ENCODE data around the gene LRP5.

LRP5 gene

DNA sequence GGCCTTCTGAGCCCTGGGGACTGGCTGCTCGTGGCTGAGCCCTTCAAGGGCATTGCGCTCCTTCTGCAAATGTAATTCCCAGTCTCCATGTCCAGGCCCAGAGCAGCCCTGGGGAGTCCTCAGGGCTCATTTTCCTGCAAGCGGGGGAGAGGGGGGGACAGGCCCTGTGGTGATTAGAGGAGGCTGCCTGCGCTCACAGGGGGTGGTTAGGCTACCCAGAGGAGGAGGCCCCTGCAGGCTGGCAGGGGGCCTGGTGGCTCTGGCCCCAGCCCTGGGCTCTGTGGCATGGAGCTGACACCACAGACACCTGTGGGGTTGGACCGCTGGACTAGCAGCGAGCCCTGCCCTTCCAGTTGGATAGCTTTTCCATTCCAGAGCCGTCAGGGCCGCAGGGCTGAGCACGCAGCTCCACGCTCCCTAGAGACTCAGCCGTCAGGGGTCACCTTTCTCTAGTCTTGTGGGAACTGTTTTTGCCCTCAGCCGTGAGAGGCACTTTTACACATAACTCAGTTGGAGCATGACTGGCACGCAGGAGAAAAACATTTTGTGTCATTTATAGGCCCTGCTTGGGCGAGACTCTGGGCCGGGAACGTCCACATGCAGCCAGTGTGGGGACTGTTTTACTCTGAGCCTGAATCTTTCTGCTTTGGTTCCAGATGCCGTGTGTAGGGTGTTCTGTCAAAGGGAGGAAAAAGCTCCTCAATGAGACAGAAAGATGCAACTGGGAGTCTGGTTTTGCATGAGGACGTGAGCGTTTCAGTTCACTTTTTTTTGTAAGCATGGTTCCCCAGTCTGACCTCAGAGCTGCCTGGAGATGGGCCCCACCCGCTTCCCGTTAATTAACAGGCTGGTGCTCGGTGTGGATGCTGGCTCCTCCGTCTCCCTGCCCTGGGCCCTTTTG lies 58.1 kb downstream of the LRP5 start:
- DNase-seq (ENCODE audit: low spot score), result no peak
- no peak for FAIRE-seq

DNA sequence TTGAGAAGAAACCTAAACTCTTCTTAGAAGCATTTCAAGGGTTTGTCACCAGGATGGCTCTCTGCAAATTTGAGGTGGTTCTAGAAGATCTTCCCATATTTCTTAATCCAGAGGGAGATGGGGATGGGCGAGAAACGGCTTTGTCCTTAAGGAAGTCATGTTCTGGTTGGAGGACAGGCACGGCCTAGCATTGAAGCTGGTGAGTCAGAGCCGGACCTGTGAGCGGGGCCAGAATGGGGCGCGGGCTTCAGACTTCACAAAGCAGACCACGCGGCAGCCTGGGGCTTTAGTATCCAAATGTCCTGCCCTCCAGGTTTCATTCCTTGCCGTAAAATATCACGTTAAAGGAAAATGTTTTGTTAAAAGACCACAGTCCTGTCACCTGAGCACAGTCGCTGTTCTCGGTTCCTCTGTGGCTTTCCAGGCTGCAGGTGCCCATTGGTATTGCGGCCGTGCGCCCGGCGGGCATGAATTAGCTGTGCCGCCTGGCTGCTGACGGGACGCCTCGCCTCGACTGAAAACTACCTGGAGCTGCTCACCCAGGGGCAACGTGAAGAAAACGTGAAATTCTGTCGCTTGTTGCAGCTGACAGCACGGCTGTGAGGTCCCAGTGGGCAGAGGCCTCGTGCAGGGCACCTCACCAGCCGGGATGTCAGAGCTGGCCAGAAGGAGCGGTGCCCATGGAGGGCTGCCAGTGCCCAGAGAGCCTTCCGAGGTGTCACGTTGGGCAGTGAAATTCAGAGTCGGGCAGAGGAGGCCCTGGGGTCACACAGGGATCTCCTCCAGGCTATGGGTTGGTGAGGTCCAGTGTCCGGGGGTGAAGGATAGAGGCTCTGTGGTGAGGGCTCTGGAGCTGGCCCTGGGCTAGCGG lies 59.0 kb downstream of the LRP5 start:
- no peak for FAIRE-seq
- no peak for DNase-seq (ENCODE audit: low spot score)

DNA sequence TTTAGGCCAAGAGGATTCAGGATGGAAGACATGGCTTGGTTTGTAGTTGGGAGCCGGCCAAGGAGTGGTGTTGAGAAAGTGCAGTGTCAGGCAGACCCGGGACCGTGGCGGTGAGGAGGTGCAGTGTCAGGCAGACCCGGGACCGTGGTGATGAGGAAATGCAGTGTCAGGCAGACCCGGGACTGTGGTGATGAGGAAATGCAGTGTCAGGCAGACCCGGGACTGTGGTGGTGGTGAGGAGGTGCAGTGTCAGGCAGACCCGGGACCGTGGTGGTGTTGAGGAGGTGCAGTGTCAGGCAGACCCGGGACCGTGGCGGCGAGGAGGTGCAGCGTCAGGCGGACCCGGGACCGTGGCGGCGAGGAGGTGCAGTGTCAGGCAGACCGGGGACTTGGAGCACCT lies 59.7 kb downstream of the LRP5 start:
- FAIRE-seq, result peak; percentile 74
- no peak for DNase-seq (ENCODE audit: low spot score)

DNA sequence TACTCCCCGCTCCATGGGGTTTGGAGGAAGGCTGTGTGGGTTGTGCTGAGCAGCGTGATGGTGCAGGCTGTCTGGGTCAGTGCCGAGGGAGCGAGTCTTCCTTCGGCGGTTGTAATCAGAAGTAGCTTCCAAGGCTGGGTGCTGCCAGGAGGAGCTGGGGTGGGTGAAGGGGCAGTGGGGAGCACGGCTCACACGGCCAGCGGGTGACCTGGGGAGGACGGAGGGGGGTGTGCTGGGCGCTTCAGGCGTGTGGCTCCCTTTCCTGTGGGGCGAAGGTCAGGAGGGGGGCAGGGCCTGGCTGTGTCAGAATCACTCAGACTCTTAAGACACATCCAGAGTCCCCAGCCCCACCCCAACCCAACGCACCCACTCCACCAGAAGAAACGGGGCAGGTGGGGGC lies 60.2 kb downstream of the LRP5 start:
- peak; percentile 48 for FAIRE-seq
- no peak for DNase-seq (ENCODE audit: low spot score)

DNA sequence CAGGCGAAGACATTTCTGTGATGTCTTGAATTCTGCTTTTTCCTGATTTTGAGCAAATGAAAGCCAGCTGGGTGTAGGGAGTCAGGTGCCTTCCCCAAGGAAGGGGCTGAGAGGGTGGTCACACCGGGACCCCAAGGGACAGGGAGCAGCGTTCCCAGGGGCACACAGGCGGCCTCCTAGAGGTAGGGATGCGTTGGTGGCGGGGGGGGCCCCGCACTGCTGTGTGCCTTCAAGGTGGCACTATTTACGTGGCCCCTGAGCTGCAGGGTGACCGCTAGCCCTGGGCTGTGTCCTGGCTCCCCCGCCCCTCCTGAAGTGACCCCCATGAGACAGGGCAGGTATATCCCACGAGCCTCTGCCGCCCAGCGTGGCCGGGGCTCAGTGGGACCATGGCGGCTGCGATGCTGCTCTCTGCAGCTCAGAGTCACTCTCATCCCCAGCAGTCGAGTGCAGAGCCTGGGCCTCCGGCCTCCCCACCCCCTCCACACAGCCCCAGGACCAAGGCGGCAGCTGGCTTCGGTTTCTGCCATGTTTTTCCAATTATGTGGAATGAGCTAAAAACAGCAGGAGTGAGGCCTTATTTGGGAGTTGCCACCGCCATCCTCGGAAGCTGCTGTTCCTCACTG lies 60.9 kb downstream of the LRP5 start:
- no peak for FAIRE-seq

DNA sequence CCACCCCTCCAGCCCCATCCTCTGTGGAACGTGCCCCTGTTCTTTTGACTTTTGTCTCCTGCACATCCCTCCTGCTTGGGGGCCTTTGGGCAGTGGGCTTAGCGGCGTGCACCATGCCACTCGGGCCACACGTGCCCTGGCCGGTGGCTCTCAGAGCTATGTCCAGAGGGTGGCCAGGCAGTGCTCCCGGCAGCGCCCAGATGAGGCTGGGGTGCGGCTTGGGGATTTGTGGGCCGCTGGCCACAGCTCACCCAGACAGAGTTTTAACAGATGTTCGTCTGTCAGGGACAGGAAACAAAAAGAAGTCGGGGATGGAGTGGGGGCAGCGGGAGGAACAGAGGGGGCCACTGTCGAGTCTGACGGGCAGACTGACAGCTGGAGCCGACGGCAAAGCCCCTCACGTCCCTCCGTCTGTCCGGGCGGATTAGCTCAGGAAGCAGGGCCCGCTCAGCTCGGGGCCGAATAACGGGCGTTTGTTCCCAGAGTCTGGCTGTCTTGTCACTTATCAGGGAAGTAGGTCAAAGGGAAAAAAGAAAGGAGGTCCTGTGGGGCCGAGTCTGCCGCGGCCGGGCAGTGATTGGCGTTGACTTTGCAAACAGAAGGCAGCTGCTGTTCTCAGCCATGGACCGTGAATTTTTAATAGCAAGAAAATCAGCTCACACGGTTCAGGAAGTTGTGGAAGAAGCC lies 61.6 kb downstream of the LRP5 start:
- DNase-seq (ENCODE audit: low spot score) (no peak), FAIRE-seq (no peak)

More for the DNA sequence above, 60.9 kb downstream of the LRP5 start:
- no peak for DNase-seq (ENCODE audit: low spot score)

DNA sequence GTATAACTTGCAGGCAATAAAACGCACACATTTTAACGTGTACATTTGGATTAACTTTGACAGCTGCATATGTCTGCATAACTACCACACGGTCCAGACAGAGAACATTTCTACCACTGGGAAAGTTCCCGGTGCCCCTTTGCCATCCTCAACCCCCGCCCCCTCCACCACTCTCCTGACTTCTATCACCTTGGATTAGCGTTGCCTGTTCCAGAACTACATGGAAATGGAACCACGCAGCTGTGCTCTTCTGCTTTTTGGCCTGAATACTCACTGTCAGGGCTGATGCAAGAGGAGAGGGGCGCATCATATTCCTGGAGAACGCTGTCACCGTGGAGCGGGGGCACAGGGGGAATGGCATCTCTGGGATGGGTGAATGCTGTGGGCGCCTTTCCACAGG lies 62.1 kb downstream of the LRP5 start:
- DNase-seq (ENCODE audit: low spot score) (no peak), FAIRE-seq (no peak)

DNA sequence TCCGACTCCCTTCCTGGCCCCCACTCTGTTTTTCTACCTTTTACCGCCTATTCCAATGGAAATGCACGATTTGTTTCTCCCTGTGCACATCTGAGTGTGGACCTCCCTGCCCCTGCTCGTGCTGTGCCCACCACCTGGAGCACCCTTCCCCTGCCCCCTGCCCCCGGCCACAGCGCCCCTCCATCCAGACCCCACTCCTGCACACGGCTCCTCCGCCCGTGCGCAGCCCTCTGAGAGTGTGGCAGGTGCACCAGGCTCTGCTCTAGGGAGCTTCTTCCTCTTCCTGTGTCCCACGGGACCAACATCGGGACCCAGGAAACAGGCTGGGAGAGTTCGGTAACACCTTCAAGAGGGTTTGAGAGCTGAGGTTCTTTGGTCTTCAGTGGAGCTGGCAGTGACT lies 62.9 kb downstream of the LRP5 start:
- DNase-seq (ENCODE audit: low spot score) (no peak), FAIRE-seq (no peak)

DNA sequence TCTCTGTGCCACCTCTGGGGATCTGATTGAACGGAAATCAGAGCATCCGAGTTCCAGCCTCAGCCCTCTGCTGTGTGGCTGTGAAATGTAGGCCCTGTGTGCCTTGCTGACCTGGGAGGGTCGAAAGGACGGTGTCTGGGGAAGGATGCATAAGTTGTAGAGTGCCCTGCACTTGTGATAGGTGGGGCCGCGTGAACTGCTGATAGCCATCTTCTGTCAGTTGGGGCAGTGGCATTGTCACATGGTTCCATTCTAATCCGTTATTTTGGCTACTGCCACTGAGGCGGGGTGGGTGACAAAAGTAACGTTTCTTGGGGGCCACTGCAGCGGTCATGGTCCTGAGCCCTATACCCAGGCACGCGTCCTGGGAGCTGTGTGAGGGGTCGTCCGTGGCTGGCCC lies 63.4 kb downstream of the LRP5 start:
- DNase-seq (ENCODE audit: low spot score) (no peak), FAIRE-seq (no peak)

DNA sequence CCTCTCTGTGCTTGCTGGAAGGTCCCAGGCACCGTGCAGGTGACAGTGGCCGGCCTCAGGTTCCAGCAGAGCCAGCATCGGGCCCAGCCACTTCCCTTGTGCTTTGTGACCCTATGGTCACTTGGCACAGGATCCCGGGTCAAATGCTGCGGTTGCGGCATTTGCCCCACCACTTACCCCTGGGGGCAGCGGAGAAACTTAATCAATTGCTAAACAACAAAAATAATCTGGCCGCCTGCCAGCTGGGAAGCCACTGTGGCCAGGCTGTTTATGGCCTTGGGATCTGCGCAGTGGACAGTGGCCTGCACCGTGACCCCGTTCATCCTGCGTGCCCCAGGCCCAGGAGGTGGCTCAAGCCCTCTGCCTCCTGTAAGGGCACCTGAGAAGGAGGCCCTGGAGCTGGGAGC lies 65.0 kb downstream of the LRP5 start:
- DNase-seq (ENCODE audit: low spot score) (no peak), FAIRE-seq (no peak)

DNA sequence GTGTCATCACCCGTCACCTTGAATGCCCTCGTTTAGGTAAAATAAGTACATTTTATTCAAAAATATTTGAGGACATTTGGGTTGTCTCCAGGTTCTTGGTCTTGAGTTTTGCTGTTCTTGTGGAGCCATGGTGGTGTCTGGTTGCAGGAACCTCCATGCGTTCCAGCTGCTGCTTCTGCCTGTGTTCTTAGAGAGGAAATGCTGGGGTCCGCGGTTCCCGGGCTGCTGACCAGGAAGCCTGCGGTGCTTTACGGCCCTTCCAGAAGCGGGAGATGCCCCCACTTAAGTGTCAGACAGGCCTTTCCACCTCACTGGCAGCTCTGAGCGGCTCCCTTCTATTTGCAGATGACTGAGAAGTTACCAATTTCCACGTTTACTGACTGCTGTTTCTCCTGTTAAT lies 66.8 kb downstream of the LRP5 start:
- FAIRE-seq, result no peak
- no peak for DNase-seq (ENCODE audit: low spot score)

DNA sequence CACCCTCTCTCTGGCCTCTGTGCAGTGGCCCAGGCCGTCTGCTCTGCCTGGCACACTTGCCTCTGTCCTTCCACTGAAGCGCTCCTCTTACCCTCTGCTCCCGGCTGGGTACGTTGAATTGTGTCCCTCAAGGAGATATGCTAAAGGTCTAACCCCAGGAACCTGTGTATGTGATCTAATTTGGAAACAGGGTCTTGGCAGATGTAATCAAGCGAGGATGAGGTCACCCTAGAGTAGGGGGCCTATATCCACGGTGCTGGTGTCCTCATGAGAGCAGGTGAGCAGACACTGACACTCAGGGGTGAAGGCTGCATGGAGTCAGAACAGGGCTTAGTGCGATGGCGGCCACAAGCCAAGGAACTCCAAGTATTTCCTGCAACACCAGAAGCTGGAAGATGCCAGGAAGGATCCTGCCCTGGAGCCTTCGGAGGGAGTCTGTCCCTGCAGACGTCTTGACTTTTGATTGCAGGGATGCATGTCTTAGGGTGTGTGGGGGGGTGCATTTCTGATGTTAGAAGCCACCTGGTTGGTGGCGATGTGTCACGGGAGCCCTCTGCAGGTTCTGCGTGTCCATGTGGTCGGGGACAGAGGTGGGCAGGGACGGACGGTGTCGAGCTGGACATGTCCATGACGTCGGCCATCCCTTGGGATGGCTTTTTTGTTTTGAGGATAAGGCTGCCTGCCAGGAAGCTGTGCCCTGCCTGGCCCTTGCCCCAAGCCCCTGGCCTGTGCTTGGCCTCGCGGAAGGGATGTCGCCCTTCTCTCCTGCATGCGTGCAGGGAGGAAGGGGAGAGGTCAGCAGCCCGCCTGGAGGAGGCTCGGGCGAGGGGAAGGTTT lies 68.6 kb downstream of the LRP5 start:
- FAIRE-seq (no peak), DNase-seq (ENCODE audit: low spot score) (no peak)

DNA sequence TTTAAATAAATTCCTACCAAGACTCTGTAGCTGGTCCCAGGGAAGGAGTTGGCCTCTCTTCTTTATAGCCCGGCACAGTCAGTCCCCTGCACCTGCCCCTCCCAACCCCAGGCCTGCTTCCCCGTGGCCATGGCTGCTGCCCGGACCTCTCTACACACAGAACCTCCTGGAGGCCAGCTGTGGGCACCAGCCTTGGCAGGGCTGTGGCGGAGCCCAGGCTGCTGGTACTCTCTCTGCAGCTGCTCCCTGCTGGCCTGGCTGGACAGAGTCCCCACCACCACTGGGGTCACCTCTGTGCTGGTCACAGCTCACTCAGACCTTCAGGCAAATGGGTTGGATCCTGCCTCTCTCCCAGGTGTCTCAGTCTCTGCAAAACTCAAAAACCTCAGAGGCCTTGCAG lies 69.3 kb downstream of the LRP5 start:
- no peak for FAIRE-seq

DNA sequence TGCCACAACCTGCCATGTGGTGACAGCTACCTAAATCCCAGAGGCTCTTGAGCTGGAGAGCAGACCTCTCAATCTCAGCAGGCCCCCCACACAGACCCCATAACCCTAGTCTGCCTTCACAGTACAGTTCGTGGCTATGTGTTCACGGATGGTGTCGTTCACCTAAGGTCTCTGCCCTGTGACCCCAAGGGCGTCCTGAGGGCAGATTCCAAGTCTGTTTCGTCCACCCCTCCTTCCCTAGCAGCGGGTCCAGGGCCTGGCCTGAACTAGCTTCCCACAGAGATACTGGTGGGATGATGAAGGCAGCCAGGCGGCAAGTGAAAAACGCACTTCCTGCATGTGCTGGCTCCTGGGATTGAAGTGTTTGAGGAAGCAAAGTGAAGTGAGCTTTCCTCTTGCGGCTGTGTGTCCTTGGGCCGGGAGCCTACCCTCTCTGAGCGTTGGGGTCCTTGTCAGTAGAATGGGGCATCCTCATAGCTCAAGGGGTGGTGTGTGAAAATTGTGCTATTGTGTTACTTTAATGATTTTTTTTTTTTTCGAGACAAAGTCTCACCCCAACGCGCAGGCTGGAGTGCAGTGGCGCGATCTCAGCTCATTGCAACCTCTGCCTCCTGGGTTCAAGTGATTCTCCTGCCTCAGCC lies 70.1 kb downstream of the LRP5 start:
- FAIRE-seq, result no peak
- DNase-seq (ENCODE audit: low spot score), result no peak

More for the DNA sequence above, 69.3 kb downstream of the LRP5 start:
- no peak for DNase-seq (ENCODE audit: low spot score)

DNA sequence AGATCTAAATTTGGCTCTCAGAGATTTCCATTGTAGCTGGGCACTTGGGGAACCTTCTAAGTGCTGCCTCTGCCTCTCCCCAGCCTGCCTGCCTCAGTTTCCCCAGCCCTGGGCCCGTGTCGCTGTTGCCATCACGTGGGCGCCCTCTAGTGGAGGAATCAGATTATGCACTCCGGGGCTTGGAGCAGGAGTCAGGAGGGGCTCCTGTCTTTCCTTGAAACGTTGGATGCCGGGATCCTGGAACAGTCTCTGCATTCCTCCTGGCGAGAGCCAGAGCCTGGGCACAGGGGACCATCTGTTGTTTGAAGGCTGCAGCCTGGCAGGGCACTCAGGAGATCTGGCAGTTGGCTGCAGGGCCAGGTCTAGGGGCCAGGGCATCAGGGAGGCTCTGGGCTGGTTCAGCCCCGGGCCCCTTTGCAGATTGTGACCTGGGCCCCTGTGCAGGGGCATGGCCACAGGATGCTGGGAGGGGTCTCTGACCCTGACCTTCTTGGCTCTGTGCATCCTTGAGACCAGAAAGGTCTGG lies 71.6 kb downstream of the LRP5 start:
- no peak for FAIRE-seq
- peak; percentile 73 for DNase-seq (ENCODE audit: low spot score)

DNA sequence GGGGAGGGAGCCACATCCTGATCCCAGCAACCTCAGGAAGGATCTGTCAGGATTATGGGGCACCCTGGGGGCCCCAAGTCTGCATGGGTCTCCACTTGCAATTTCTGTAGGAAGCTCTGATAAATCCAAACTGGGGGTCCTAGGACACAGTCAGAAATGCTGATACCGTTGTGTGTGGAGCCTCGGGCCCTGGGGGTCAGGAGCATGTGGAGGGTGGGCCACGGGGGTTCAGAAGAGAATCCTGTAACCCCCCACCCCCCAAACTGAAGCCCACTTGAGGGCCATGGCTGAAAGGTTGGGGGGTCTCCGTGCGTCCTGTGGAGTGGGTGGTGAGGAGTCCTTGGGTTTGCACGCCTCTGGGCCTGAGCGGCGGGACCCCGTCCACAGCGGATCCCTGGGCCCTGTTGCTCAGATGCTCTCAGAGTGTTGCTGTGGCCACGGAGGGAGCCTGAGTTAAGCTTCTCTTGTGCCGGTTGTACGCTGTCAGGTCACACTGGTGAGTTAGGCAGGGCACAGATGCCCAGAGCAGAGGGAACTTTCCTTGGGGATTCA lies 72.2 kb downstream of the LRP5 start:
- DNase-seq (ENCODE audit: low spot score), result no peak
- FAIRE-seq, result no peak

DNA sequence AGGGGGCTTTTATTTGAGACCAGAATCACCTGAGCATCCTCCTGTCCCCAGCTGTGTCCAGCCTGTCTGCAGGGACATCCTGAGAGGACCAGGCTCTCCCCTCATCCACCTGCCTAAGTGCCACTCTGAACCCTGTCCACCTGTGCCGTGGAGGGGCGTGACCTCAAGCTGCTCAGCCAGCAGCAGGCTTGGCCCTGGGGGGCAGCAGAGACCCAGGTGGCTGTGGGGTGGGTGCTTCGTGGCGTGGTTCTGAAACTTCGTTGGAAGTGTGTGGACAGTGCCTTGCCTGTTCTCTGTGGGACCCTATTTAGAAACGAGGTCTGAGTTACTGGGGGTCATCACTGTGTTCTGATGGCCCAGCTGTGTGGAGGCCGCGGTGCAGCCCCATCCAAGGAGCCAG lies 72.7 kb downstream of the LRP5 start:
- DNase-seq (ENCODE audit: low spot score) (no peak), FAIRE-seq (no peak)

DNA sequence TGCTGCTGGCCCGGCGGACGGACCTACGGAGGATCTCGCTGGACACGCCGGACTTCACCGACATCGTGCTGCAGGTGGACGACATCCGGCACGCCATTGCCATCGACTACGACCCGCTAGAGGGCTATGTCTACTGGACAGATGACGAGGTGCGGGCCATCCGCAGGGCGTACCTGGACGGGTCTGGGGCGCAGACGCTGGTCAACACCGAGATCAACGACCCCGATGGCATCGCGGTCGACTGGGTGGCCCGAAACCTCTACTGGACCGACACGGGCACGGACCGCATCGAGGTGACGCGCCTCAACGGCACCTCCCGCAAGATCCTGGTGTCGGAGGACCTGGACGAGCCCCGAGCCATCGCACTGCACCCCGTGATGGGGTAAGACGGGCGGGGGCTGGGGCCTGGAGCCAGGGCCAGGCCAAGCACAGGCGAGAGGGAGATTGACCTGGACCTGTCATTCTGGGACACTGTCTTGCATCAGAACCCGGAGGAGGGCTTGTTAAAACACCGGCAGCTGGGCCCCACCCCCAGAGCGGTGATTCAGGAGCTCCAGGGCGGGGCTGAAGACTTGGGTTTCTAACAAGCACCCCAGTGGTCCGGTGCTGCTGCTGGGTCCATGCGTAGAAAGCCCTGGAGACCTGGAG lies 74.1 kb downstream of the LRP5 start:
- FAIRE-seq (no peak), DNase-seq (ENCODE audit: low spot score) (no peak)

DNA sequence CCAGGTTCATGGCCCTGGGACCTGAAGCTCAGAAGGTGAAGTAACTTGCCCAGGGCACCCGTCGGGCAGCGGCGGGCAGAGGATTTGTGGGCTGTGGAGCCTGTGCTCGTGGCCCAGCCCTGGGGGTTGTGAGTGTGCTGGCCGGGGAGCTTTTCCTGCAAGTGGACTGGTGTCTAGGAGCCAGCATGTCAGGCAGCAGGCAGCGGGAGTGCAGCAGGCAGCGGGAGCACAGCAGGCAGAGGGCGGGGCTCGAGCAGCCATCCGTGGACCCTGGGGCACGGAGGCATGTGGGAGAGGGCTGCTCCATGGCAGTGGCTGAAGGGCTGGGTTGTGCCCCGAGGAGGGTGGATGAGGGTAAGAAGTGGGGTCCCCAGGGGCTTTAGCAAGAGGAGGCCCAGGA lies 75.4 kb downstream of the LRP5 start:
- no peak for DNase-seq (ENCODE audit: low spot score)
- no peak for FAIRE-seq
